Pulmonary artery endothelial cell (primary cell): ENCODE data around the gene DDX18. TPM values are rescaled to one million over a fixed set of nuclear protein-coding genes. Genes with fewer than 3 reads are reported as not detected.

Experiments used
- total RNA-seq: library from RNA; depleted of rRNA; stranded (reverse); fragments of >200 nt; gene quantifications from 2 replicates; pipeline ENCODE4 v1.2.3, GENCODE V29; 2014

DDX18 gene
- total RNA-seq, 1 donor from 2014 or later: 55.9 TPM

Other genes with a start within 250 kb of the DDX18 start
- gene CCDC93, start 199.4 kb downstream of the DDX18 start, total RNA-seq: 24.9 and 36.7 TPM in 2 replicates